Stimulated activated memory B cell treated with anti-CD40 and anti-IgM and Interleukin-4, amounts not matched to agents 10 μg/mL and 1 μg/mL and 100 μg/mL, for 72 hours (primary cell): ENCODE data around the gene SMAD3.

Experiments
- ATAC-seq: fragments of 150-1000 bp; cut with Tn5 transposase; 2 replicates; pipeline ENCODE4 v1.10.0; 2021
- H3K27ac Mint-ChIP-seq: one replicate; pipeline ENCODE4 v1.8.0; 2022; ENCODE audit warnings: mild to moderate bottlenecking, mixed read lengths
- H3K27me3 Mint-ChIP-seq: one replicate; pipeline ENCODE4 v1.8.0; 2022; ENCODE audit warnings: mixed read lengths
- H3K36me3 Mint-ChIP-seq: one replicate; pipeline ENCODE4 v1.8.0; 2022; ENCODE audit warnings: mixed read lengths
- H3K4me1 Mint-ChIP-seq: one replicate; pipeline ENCODE4 v1.8.0; 2022; ENCODE audit warnings: mixed read lengths
- H3K4me3 Mint-ChIP-seq: one replicate; pipeline ENCODE4 v1.8.0; 2022; ENCODE audit warnings: mild to moderate bottlenecking, moderate library complexity, mixed read lengths
- H3K9me3 Mint-ChIP-seq: one replicate; pipeline ENCODE4 v1.8.0; 2022; ENCODE audit warnings: mixed read lengths

SMAD3 gene

GRCh38 chr15:67137951-67138848 lies 72.8 kb downstream of the SMAD3 start:
- Mint-ChIP-seq H3K27ac (peak overlapping the region; percentile 82), H3K36me3 (no peaks in the 10 kb centered on the region), H3K9me3 (no peaks in the 10 kb centered on the region), H3K27me3 (no peaks in the 10 kb centered on the region), H3K4me1 (peaks cover 96% of the 10 kb centered on the region), H3K4me3 (no peak overlapping the region)
- ATAC-seq, result no peak

- no peaks in the 10 kb centered on the region for H3K27me3 Mint-ChIP-seq
- peaks cover 96% of the 10 kb centered on the region for H3K4me1 Mint-ChIP-seq
- no peak overlapping the region for H3K4me3 Mint-ChIP-seq
- no peak for ATAC-seq
- H3K9me3 Mint-ChIP-seq, result no peaks in the 10 kb centered on the region
- peak overlapping the region; percentile 82 for H3K27ac Mint-ChIP-seq
- no peaks in the 10 kb centered on the region for H3K36me3 Mint-ChIP-seq
These were observed 73.8 kb downstream of the SMAD3 start for GRCh38 chr15:67138891-67139855.

GRCh38 chr15:67140078-67140833 lies 74.9 kb downstream of the SMAD3 start:
- Mint-ChIP-seq H3K4me3 (peak overlapping the region; percentile 40), H3K36me3 (no peaks in the 10 kb centered on the region), H3K27me3 (no peaks in the 10 kb centered on the region), H3K27ac (peak overlapping the region; percentile 82), H3K4me1 (peaks cover 94% of the 10 kb centered on the region), H3K9me3 (no peaks in the 10 kb centered on the region)
- ATAC-seq, result peak; percentile 85

- Mint-ChIP-seq H3K4me3 (no peak overlapping the region), H3K27me3 (no peaks in the 10 kb centered on the region), H3K9me3 (no peaks in the 10 kb centered on the region), H3K36me3 (no peaks in the 10 kb centered on the region), H3K27ac (peak overlapping the region; percentile 44), H3K4me1 (peaks cover 95% of the 10 kb centered on the region)
- no peak for ATAC-seq
These were observed 76.8 kb downstream of the SMAD3 start for GRCh38 chr15:67142092-67142766.

GRCh38 chr15:67142767-67143100 lies 77.3 kb downstream of the SMAD3 start:
- Mint-ChIP-seq H3K36me3 (no peaks in the 10 kb centered on the region), H3K27me3 (no peaks in the 10 kb centered on the region), H3K9me3 (no peaks in the 10 kb centered on the region), H3K27ac (peak overlapping the region; percentile 44), H3K4me1 (peaks cover 95% of the 10 kb centered on the region), H3K4me3 (no peak overlapping the region)
- no peak for ATAC-seq

GRCh38 chr15:67143646-67144045 lies 78.2 kb downstream of the SMAD3 start:
- H3K9me3 Mint-ChIP-seq, result no peaks in the 10 kb centered on the region
- no peak overlapping the region for H3K4me3 Mint-ChIP-seq
- no peak overlapping the region for H3K27ac Mint-ChIP-seq
- H3K36me3 Mint-ChIP-seq, result no peaks in the 10 kb centered on the region
- no peaks in the 10 kb centered on the region for H3K27me3 Mint-ChIP-seq
- peaks cover 95% of the 10 kb centered on the region for H3K4me1 Mint-ChIP-seq
- ATAC-seq, result no peak

GRCh38 chr15:67144609-67145311 lies 79.4 kb downstream of the SMAD3 start:
- no peak overlapping the region for H3K4me3 Mint-ChIP-seq
- H3K4me1 Mint-ChIP-seq, result peaks cover 93% of the 10 kb centered on the region
- peak overlapping the region; percentile 63 for H3K27ac Mint-ChIP-seq
- H3K9me3 Mint-ChIP-seq, result no peaks in the 10 kb centered on the region
- H3K27me3 Mint-ChIP-seq, result no peaks in the 10 kb centered on the region
- ATAC-seq, result no peak
- no peaks in the 10 kb centered on the region for H3K36me3 Mint-ChIP-seq

- Mint-ChIP-seq H3K9me3 (no peaks in the 10 kb centered on the region), H3K27ac (peak overlapping the region; percentile 63), H3K4me1 (peaks cover 92% of the 10 kb centered on the region), H3K27me3 (no peaks in the 10 kb centered on the region), H3K36me3 (no peaks in the 10 kb centered on the region), H3K4me3 (no peak overlapping the region)
- no peak for ATAC-seq
These were observed 79.9 kb downstream of the SMAD3 start for GRCh38 chr15:67145312-67145610.

GRCh38 chr15:67145710-67146109 lies 80.3 kb downstream of the SMAD3 start:
- Mint-ChIP-seq H3K36me3 (no peaks in the 10 kb centered on the region), H3K27ac (peak overlapping the region; percentile 63), H3K27me3 (no peaks in the 10 kb centered on the region), H3K4me1 (peaks cover 92% of the 10 kb centered on the region), H3K9me3 (no peaks in the 10 kb centered on the region), H3K4me3 (no peak overlapping the region)
- ATAC-seq, result no peak

GRCh38 chr15:67146234-67146633 lies 80.8 kb downstream of the SMAD3 start:
- H3K9me3 Mint-ChIP-seq, result no peaks in the 10 kb centered on the region

GRCh38 chr15:67146875-67147381 lies 81.5 kb downstream of the SMAD3 start:
- H3K27me3 Mint-ChIP-seq, result no peaks in the 10 kb centered on the region
- no peak for ATAC-seq
- H3K4me3 Mint-ChIP-seq, result no peak overlapping the region
- H3K4me1 Mint-ChIP-seq, result peaks cover 84% of the 10 kb centered on the region
- H3K36me3 Mint-ChIP-seq, result no peaks in the 10 kb centered on the region
- peak overlapping the region; percentile 63 for H3K27ac Mint-ChIP-seq
- no peaks in the 10 kb centered on the region for H3K9me3 Mint-ChIP-seq

More at GRCh38 chr15:67146234-67146633, 80.8 kb downstream of the SMAD3 start:
- H3K27ac Mint-ChIP-seq, result peak overlapping the region; percentile 63
- H3K36me3 Mint-ChIP-seq, result no peaks in the 10 kb centered on the region
- no peaks in the 10 kb centered on the region for H3K27me3 Mint-ChIP-seq
- ATAC-seq, result no peak
- peaks cover 88% of the 10 kb centered on the region for H3K4me1 Mint-ChIP-seq
- H3K4me3 Mint-ChIP-seq, result no peak overlapping the region

- H3K4me3 Mint-ChIP-seq, result no peak overlapping the region
- H3K27ac Mint-ChIP-seq, result peak overlapping the region; percentile 63
- ATAC-seq, result no peak
- H3K36me3 Mint-ChIP-seq, result no peaks in the 10 kb centered on the region
- H3K27me3 Mint-ChIP-seq, result no peaks in the 10 kb centered on the region
- peaks cover 84% of the 10 kb centered on the region for H3K4me1 Mint-ChIP-seq
- no peaks in the 10 kb centered on the region for H3K9me3 Mint-ChIP-seq
These were observed 82.1 kb downstream of the SMAD3 start for GRCh38 chr15:67147396-67147949.

GRCh38 chr15:67148196-67148701 lies 82.8 kb downstream of the SMAD3 start:
- Mint-ChIP-seq H3K4me1 (peaks cover 82% of the 10 kb centered on the region), H3K4me3 (no peak overlapping the region), H3K27me3 (no peaks in the 10 kb centered on the region), H3K9me3 (no peaks in the 10 kb centered on the region), H3K27ac (peak overlapping the region; percentile 63), H3K36me3 (peaks cover 5% of the 10 kb centered on the region)
- ATAC-seq, result peak; percentile 68
